Non-pigmented ciliary epithelial cell (primary cell): ENCODE measurements around the gene DLG4.

Source experiments
- DNase-seq: peaks from one replicate; pipeline ENCODE4 v3.0.0-alpha.2; 2010; ENCODE audit warnings: low read depth

DLG4 gene

DNA sequence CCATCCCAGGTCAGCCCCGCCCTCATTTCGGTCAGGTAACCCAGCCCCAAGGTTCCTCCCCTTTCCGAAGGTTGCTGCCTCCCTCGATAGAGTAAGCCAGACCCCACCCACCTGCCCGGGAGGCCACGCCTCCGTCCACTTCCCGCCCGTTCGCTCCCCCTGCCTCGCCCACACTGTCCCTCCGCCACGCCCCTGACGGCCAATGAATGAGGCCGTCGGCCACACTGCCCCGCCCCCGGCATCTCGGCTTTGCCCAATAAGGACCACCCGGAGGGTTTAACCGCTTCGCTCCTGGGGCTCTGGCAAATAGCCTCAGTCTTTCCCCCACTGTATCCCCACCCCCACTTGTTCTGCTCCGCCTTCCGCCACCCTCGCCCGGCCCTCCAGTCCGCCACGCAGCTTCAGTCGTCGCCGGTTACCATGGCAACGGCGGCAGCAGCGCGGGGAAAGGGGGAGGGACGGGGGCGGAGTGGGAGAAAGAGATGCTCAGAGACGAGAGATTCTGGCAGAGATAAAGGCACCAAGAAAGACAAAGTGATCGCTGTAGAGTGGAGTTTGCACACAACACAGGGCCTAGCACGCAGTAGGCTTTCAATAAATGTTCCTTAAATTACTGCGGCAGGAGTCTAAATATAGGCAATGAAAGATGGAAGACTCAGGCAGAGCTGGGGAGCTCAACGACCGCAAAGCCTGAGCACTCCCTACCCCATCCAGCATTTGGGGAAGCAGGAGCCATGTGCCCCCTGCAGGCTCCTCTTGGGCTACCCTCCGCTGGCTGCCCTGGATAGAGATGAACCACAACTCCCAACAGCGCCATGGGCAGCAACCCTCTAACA lies 5.1 kb downstream of the DLG4 start:
- no peak for DNase-seq

DNA sequence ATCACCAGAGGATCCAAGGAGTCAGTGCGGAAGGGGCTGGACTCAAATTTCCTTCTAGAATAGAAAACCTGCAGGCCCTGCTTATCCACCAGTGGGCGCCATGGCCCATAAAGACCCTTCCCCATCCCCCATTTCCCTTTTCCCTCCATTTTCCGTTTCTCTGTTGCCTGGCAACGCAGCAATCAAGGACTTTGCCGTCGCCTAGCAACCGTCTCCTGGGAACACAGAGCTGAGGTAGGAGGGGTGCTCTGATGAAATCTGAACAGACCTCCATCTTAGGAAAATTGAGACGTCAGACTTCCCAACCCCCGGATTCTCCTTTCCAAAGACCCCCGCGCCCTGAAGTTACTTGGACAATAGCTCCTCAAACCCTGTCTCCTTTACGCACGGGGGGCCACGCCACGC lies 5.7 kb downstream of the DLG4 start:
- DNase-seq = no peak

DNA sequence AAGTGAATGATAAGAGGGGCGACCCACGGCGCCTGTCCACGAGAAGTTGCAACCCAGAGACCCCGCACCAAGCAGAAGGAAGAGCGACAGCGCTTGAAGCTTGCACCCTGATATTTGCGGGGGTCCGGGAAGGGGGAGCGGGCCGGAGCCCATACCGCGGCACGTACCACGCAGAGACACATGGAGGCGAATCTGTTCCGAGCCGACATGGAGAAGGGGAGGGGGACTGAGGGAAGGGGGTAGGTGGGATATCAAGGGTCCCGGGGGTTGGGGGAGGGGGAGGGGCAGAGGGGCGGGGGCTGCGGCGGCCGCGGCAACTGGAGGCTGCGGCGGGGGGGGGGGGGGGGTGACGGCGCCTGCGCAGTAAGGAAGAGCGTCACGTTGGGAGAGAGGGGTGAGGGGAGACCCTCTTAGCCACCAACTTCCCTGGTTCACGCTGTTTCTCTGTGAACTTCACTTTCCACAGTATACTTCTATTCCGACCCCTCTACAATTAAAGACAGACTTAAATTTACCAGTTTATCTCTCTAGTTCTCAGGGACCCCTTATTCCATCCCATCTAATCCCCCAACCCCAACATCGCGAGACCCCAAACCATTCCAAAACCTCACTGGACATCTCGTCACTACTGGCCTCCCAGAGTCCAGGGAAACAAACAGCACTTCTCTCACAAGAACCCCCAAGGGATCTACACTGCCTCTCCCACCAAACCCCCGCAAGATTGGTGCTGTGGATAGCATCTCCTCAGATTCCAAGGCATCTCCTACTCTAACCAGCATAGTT lies 8.0 kb downstream of the DLG4 start:
- no peak for DNase-seq

DNA sequence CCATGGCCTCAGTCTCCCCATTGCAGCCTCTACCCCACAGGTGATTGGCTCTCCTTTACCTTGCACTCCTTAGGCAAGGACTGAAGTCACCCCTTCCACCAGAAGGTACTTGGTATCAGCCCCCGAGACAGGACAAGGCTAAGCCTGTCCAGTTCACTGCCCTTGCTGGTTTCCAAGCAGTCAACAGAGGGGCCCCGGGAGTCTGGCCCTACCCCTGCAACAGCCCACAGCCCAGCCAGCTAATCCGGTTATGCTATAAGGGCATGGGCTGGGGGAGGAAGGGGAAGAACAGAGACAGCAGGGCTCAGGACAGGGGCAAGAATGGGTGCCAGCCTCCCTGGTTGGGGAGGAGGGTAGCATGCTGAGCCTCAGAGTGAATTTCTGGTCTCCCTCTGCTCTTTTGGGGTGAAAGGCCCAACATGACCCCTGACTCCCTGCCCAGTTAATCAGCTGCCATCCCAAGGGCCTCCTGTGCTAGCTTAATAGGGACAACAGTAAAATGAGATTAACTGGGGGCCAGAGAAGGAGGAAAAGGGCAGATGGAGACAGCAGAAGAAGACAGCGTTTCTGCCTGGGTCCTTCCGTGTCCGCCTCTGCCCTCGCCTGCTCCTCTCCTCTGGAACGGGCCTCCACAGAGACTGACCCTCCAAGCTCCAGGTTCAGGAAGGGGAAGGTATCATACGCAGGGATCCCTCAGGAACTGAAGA lies 10.7 kb downstream of the DLG4 start:
- DNase-seq = no peak

DNA sequence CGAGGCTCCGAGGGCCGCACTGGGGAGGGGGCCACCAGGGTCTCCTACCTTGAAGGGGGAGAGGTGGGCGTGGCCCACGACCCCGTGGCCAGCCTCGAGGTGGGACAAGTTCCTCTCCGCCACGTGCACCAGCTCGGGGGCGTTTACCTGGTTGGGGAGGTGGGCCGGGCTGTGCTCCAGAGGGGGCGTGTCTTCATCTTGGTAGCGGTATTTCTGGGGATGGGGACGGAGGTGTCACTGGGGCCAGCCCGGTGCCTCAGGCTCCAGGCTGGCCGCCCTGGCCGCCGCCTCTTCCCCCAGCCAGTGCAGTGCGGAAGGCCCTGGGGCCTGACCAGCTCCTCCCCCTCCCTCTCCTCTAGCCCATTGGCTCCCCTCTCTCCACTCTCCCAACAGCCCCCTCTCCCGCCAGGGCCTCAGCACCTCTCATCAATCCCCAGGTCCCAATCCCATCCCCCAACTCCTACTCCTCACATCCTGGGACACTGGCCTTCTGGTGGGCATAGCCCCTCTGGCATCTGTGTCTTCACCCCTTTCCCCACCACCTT lies 11.5 kb downstream of the DLG4 start:
- DNase-seq = no peak

DNA sequence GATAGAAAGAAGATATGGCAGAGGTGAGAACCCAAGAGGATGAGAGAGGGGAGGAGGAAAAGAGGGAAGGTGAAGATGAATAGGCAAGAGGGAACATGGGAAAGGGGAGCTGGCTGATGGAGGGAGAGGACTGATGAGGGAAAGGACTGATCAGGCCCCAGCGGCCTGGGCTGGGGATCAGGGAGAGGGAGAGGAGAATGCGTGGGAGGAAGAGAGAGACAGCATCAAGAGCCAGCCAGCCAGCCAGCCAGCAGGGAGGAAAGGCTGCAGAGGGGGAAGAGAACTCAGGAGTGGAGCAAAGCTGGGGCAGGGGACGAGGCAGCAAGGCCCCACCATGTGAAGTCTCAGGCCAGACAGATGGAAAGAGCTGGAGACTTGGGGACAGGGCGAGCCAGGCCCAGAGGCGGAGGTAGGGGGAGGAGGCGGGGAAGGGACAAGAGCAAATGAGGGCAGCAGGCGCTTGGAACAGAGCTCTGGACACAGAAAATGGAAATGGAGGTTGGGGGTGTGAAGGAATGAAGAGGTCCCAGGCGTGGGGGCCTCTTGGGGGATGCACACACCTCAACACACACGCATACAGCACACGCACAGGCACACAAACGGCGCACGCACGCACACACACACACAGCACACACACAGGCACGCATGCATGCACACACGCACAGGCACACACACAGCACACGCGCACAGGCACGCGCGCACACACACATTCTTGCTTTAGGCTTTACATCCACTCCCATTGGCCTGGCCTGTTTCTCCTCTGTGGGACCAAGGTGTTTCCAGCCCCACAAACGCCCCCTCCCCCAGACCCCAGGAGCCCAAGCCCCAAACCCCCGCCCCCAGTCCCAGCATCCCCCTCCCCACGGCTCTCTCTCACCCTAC lies 12.3 kb downstream of the DLG4 start:
- no peak for DNase-seq

DNA sequence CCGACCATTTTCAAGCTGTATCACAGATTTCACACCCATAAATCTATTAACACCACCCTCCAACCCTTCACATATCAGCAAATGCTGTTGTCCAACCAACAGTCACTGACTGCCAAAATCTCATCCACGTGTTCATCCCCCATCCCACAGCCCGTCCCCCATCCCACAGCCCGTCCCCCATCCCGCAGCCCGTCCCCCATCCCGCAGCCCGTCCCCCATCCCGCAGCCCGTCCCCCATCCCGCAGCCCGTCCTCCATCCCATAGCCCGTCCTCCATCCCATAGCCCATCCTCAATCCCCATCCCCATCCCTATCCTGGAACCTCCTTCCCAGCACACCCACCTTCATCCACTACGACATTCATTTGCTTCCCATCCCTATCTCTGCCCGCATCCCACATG lies 14.1 kb downstream of the DLG4 start:
- DNase-seq = no peak

DNA sequence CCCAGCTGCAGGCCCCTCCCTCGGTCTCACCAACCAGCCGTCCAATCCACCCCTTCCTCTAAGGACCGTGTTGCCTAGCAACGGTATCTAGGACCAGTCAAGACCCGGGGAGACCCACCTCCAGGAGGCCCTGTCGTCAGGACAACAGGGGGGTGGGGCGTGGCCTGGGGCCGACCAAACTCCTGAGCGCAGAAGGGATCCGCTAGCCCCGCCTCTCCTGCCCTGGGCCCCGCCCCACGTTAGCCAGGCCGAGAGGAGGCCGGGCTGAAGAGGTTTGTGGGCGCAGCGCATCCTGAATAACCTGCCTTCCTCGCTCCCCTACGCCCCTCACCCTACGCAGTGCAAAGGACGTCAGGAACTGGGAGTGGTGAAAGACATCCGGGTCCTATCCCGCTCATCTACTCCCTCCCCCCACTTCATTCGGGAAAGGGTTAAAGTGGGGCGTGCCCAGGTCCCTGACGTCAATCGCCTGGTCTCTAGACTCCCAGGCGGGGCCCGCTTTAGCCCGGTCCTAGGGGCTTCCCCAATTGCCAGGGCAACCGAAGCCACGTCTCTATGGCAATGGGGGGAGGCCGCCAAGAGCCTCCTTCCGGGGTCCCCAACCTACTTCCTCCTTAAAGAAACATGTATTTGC lies 14.7 kb downstream of the DLG4 start:
- DNase-seq = no peak

DNA sequence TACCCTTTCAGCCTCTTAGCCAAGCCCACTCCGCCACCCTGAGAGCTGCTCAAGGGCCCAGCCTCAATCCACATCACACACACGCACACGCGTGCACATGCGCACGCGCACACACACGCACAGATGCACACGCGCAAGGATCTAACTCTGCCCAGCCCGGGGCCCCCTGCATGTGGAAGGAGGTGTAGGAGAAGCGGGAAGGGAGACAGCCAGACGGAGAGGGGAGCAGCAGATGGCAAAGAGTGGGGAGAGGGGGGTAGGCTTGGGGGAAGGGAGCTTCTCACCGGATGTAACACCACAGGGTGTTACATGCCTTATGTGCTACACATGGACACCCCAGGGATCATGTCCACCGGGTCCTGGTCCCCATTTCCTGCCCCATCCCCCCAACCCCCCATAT lies 15.3 kb downstream of the DLG4 start:
- DNase-seq = no peak

DNA sequence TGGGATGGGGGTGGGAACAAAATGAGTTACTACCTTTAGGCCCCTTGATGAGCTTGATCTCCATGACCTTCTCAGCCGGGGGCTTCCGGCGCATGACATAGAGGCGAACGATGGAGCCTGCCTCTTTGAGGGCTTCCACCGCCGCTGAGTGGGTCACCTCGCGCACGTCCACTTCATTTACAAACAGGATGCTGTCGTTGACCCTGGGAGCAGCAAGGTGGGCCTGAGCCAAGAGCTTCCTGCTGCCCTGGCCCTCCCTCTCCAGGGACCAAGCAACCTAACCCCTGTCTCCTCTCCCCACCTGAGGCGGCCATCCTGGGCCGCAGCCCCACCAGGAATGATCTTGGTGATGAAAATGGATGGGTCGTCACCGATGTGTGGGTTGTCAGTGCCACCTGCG lies 16.2 kb downstream of the DLG4 start:
- DNase-seq = no peak

DNA sequence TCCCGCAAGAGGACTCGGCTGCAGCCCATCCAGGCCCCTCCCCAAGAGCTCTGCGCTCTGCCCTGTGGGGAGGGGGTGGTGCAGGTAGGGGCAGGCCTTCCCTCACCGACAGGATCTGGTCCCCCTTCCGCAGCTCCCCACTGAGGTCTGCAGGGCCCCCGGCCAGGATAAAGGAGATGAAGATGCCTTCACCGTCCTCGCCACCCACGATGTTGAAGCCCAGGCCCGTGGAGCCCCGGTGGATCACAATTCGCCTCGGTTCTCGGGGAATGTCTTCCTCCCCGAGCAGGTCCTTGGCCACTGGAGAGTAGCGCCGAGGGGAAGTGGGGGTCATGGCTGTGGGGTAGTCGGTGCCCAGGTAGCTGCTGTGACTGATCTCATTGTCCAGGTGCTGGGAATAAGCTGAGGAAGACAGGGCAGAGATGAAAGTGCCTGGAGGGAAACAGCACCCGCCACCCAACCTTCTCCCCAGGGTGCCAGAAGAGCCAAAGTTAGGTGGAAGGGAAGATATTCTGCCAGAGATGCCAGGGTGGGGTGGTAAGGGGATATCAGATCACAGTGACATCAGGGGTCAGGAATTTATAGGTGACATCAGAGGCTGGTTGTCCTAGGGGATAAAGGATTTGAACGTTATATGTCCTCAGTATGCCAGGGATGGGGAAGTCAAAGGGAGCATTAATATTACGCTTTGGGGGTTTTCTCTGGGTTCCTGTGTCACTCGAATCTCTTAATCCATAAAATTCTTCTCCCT lies 22.8 kb downstream of the DLG4 start:
- DNase-seq = no peak

DNA sequence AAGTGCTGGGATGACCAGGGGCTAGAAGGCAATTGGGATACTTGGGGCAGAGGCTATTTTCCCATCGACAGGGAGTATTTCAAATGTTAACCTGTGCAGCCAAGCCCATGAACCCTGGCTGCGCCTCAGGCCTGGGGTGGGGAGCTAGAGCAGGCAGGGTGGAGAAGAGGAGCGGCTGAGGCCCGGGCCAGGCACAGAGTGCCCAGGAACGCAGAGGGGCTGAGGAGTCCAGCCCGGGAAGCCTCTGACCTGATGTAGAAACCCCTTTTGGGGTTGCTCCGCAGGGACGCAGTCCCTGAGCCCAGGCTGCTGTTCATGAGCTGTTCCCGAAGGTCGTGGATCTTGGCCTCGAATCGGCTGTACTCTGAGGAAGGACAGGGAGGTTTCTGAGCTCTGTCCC lies 23.7 kb downstream of the DLG4 start:
- DNase-seq = no peak

DNA sequence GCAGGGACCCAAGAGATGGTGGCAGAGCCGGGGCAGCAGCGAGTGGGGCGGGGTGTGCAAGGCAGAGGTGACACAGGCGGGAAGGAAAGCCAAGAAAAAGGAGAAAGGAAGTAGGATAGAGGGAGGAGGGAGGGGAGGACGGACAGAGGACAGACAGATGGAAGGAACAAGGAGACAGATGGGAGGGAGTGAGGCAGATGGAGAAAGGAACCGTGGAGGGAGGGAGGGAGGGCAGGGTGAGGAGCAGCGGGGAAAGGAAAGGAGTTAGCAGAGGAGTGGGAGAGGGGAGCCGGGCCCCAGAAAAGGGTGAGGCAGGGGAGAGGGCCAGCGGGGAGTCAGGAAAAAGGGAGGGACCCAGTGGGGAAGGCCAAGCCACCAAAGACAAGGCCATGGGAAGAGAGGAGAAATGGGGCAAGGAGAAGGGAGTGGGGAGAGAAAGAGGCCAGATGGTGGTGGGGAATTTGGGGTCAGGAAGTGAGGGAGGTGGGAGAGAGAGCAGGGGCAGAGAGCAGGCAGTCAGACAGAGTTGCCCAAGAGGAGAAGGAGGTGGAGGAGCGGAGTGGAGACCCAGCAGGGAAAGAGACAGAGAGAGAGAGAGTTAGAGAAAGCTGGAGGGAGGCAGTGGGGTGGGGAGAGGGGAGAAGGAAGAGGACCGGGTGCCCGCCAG lies 27.2 kb downstream of the DLG4 start:
- no peak for DNase-seq

DNA sequence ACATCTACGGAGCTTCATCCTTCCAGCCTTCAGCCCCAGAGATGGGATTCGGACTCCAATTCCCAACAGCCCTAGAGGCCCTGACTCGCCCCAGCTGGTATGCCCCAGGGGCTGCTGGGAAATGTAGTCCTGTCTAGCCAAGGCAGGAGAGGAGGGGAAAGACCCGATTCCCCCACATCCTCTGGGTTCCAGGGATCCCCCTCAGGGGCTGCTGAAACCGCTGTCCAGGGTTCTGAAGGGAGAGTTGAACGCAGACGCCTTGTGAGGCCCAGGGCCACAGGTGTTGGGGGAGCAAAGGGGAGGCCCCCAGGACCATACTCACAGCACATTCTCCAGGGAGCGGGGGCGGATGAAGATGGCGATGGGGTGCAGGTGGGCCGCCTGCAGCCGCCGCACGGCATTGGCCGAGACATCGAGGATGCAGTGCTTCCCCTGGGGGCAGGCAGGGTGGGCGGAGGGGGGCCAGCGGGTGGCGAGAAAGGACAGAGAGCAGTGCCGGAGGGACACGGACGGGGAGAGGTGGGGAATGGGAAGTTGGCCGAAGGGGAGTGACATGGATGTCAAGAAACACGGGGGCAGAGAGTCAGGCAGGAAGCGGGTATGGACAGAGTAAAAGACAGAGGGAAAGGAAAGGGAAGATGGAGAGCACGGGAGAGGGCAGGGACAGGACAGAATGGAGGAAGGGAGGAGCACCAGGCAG lies 27.9 kb downstream of the DLG4 start:
- no peak for DNase-seq

DNA sequence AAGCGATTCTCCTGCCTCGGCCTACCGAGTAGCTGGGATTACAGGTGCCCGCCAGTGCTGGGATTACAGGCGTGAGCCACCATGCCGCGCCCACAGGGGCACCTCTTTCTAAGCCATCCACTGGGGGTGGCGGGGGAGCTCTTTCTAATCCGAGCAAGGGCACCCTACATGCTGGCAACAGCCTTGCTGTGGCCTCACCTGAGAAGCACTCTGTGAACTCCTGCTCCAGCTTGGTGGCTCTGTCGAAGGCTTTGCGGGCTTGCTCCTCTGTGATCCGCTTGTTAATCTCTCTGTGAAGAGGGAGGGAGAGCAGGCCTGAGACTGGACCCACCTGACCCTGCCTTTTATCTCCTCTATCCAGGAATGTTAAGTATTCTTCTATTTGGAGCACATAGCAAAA lies 28.6 kb downstream of the DLG4 start:
- no peak for DNase-seq

DNA sequence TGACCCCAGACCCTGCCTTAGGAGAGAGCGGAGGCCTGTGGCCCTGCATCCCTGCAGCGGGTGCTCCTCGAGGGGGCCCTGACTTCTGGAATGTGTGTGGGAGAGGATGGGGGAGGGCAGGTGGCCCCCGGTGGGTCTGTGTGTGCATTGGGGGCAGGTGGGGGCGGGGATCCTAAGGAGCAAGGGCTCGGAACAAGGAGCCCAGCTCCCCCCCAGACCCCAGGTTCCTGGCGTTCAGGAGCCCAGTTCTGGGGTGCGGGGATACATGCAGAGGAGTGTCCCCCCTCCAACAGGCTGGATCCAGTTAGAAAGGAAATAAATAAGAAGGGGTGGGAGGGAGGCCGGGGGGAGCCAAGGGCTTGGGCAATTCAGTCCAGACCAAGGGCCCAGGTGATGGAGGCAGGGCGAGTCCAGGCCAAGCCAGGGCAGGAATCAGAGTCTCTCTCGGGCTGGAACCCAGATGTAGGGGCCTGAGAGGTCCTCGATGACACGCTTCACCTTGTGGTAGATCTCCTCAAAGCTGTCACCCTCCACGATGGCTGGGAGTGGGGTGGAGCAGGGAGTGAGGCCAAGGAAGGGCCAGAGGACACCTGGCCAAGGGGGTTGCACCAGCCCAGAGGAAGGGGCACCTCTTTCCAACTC lies 29.2 kb downstream of the DLG4 start:
- no peak for DNase-seq

DNA sequence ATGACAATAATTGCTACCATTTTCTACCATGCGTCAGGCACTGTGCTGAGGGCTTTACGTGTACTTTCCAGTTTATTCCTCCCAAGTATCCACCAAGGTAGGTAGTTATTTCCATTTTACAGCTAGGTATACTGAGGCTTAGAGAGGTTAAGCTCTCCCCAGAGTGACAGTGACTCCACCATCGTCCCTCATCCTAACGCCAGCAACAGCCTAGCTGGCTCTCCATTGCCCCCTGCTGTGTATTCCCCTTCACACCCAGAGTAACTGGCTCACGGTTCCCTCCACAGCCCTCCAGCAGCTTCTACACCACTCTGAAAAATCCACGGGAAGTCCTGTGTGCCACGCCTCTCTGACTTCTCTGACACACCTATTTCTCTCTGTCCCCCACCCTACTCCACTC lies 33.4 kb downstream of the DLG4 start:
- no peak for DNase-seq

DNA sequence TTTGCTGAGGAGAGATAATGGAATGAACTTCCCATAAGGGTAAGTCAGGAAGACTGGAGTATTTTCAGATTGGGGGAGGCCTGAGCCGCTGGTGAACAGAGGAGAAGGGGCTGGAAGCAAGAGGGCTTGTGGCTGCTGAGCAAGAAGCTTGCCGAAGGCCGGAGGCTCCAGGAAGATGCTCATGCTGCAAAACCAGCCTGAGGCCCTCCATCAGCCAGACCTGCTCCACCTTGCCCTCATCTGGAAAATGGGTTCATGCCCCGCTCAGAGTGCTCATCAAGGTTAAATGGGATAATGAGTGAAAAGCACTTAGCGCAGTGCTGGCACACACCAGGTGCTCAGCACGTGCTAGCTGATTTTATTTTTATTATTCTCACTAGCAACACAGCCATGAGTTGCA lies 35.0 kb downstream of the DLG4 start:
- no peak for DNase-seq

DNA sequence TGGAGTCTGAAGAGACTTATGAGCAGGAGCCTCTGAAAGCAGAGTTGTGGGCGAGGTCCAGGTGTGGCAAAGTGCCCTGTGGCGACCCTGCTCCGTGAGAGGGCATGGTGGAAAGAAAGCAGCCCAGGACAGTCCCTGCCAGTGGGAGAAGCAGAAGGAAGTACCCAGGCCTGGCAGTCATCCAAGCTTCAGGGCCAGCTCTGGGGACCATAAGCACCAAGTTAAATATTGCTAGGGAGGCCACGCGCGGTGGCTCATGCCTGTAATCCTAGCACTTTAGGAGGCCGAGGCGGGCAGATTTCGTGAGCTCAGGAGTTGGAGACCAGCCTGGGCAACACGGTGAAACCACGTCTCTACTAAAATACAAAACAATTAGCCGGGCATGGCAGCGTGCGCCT lies 35.5 kb downstream of the DLG4 start:
- DNase-seq = no peak
